Heart left ventricle (tissue), 16 donors: ENCODE results near the gene ARL10. TPM values are rescaled to one million over a fixed set of nuclear protein-coding genes. Genes with fewer than 3 reads are reported as not detected.

Source experiments
- ATAC-seq, 4 donors: fragments of 200-7000 bp; cut with Tn5 transposase; one replicate each; pipeline ENCODE4 v1.9.1; 2020 to 2022; ENCODE audit warnings: moderate library complexity in 4 of 4, mild to moderate bottlenecking in 3 of 4, moderate number of reproducible peaks in 1 of 4
- DNase-seq, 5 donors: peaks; one replicate each; pipeline ENCODE4 v3.0.0-alpha.2; 2020
- H3K27ac ChIP-seq, 12 donors: fragments of 200-600 bp; sonication (generic) in 4 of 12; one replicate each; pipeline versions ENCODE4 v1.5.0 to v1.8.0; 2016 to 2022; ENCODE audit warnings: mild to moderate bottlenecking in 2 of 12
- H3K27me3 ChIP-seq, 9 donors: fragments of 200-600 bp; sonication (generic) in 2 of 9; one replicate each; pipeline versions ENCODE4 v1.5.1 to v1.8.0; 2016 to 2022; ENCODE audit warnings: mild to moderate bottlenecking in 3 of 9
- H3K36me3 ChIP-seq, 9 donors: fragments of 200-600 bp; sonication (generic) in 2 of 9; one replicate each; pipeline versions ENCODE4 v1.5.0 to v1.8.0; 2018 to 2022; ENCODE audit warnings: mild to moderate bottlenecking in 2 of 9
- H3K4me1 ChIP-seq, 12 donors: fragments of 200-600 bp; sonication (generic) in 4 of 12; one replicate each; pipeline versions ENCODE4 v1.5.0 to v1.8.0; 2016 to 2022; ENCODE audit warnings: mild to moderate bottlenecking in 3 of 12
- H3K4me3 ChIP-seq, 12 donors: fragments of 200-600 bp; sonication (generic) in 4 of 12; one replicate each; pipeline versions ENCODE4 v1.5.0 to v1.8.0; 2017 to 2022; ENCODE audit warnings: mild to moderate bottlenecking in 9 of 12, moderate library complexity in 4 of 12
- H3K9me3 ChIP-seq, 12 donors: fragments of 200-600 bp; sonication (generic) in 4 of 12; one replicate each; pipeline versions ENCODE4 v1.5.0 to v1.8.0; 2016 to 2022; ENCODE audit warnings: mild to moderate bottlenecking in 1 of 12
- POLR2A ChIP-seq, 2 donors: fragments of 450-650 bp; IDR thresholded peaks; one replicate each; pipeline ENCODE4 v1.6.1; 2017; ENCODE audit warnings: antibody characterized with exemption in 2 of 2, mild to moderate bottlenecking in 2 of 2, moderate library complexity in 2 of 2
- WGBS, 4 donors: extraction: QIAGEN DNeasy Blood & Tissue Kit in 2 of 4; methylation state at CpG; one replicate each; pipeline versions ENCODE4 v1.1.5 to v1.1.7; 2013 to 2018; 5-methylcytosine and 5-hydroxymethylcytosine counted together
- intact Hi-C, 10 donors: fragments of 100-400 bp; cut with DNase I; formaldehyde crosslinking; loops; one replicate each; pipeline versions ENCODE4 v1.11.1 to v1.14.2; 2022
- long read RNA-seq, 3 donors: library from polyadenylated mRNA; unstranded; transcript quantifications; one replicate each; pipeline ENCODE4 v2.0.0, GENCODE V29; 2020 to 2021
- polyA plus RNA-seq, 2 donors: library from polyadenylated mRNA; stranded (reverse); fragments of 200-250 nt; gene quantifications; one replicate each; pipeline ENCODE4 v1.2.3, GENCODE V29; 2013
- total RNA-seq, 9 donors: library from RNA; depleted of rRNA in 2 of 9; stranded (reverse); fragments of >200 nt in 2 of 9; fragmentation: NEBNext Ultra II Directional in 3 of 9; extraction: Animal tissue kit (Norgen Biotek cat#: 25700) in 3 of 9; gene quantifications; one replicate each; pipeline versions ENCODE4 v1.1.0 to v1.2.4, GENCODE V29; 2016 to 2023
- TF ChIP-seq, protein P1 (sequence below), 12 donors: fragments of 200-600 bp; sonication (generic) in 4 of 12; IDR thresholded peaks; one replicate each; pipeline versions ENCODE4 v1.5.0 to v1.8.0; 2018 to 2022; ENCODE audit warnings: antibody characterized with exemption in 12 of 12, mild to moderate bottlenecking in 5 of 12
- donor health status: ischemic (EF 13 %, LVEDD 7.1; RV severe dilation, severe dysfunction).
- donor health status: healthy with polysubstance abuse.
- donor health status: DM: no; HTN: yes; CAD: no.
- donor health status: DM: no; HTN: no; CAD: no.
- donor health status: ischemic (EF 25% LVEDD 6.9; RV normal size, moderate dysfunction).
- donor health status: ischemic (EF 25% LVEDD 5.7; RV mildly dilated, moderate dysfunction).
- donor health status: healthy.
- donor health status: DM: yes; HTN: yes; CAD: no.
- donor health status: ischemic (EF 35%, LVEDD 5.7; RV mildly dilated, moderate dysfunction).
- donor health status: nonischemic (EF 11% LVEDD 7.7; RV severe dilation, severe dysfunction).
- donor health status: DM: yes; HTN: yes; CAD: no.
- donor health status: PGD.
- donor health status: ischemic (EF 29% LVEDD 5.4; RV normal size, mild dysfunction).
- donor health status: nonischemic (EF 23%, LVEDD 6.1; RV moderate dilation, normal function).

Gene ARL10, protein sequence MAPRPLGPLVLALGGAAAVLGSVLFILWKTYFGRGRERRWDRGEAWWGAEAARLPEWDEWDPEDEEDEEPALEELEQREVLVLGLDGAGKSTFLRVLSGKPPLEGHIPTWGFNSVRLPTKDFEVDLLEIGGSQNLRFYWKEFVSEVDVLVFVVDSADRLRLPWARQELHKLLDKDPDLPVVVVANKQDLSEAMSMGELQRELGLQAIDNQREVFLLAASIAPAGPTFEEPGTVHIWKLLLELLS
- total RNA-seq (1 to 10 TPM; 2.9 to 8.1 (median 5.4) TPM), polyA plus RNA-seq (1 to 10 TPM; 1.5 to 4.8 TPM)
- long read RNA-seq, donor 1, partial matches to known transcripts: 0 of 16 reads
- long read RNA-seq, donor 1, other reads (novel, unspliced or antisense): 16 of 16 reads
- long read RNA-seq, donor 2, partial matches to known transcripts: 1 of 3 reads
- long read RNA-seq, donor 2, other reads (novel, unspliced or antisense): 2 of 3 reads
- long read RNA-seq, donor 3, partial matches to known transcripts: 1 of 4 reads
- long read RNA-seq, donor 3, other reads (novel, unspliced or antisense): 3 of 4 reads

DNA sequence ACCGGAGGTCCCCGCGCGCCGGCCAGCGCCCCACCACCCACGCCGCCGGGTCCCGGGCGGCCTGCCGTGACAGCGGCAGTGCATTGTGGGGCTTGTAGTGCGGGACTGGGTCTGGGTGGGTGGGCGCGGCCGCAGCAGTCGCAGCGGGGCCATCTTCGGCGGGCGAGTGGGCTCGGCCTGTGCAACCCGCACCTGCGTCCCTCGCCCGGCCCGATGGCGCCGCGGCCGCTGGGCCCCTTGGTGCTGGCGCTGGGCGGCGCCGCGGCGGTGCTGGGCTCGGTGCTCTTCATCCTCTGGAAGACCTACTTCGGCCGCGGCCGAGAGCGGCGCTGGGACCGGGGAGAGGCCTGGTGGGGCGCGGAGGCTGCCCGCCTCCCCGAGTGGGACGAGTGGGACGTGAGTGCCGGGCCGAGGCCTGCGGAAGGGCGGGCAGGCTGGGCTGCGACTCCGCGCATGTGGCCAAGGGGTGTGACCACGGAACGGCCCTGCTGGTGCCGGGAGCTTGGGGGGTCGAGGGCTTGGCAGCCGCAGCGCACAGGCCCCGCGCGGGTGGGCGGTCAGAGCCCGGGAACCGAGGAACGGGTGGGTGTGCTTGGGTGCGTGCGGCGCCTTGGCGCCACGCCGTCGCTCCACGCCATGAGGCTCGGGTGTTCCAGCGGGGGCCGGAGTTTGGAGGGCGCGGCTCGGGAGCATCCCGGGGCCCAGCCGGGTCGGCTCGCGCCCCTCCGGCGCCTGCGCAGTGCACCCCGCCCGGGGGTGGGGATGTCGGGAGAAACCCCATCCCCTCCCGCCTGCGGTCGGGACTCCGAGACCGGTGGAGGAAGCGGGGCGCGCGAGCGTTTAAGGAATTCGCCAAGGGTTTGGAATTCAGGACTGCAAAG is at the start of gene ARL10:
Gene ARL10 (plus strand): TSS at position 137 of the 881 bp plus-strand sequence. CDS start 77 bp downstream, at position 214.
- peak; percentile 58 to 78 (median 60) for DNase-seq
- 0 to 1% (median 1%) methylated on average over 38 to 108 of the region's 108 CpGs for WGBS, 4 donors

DNA sequence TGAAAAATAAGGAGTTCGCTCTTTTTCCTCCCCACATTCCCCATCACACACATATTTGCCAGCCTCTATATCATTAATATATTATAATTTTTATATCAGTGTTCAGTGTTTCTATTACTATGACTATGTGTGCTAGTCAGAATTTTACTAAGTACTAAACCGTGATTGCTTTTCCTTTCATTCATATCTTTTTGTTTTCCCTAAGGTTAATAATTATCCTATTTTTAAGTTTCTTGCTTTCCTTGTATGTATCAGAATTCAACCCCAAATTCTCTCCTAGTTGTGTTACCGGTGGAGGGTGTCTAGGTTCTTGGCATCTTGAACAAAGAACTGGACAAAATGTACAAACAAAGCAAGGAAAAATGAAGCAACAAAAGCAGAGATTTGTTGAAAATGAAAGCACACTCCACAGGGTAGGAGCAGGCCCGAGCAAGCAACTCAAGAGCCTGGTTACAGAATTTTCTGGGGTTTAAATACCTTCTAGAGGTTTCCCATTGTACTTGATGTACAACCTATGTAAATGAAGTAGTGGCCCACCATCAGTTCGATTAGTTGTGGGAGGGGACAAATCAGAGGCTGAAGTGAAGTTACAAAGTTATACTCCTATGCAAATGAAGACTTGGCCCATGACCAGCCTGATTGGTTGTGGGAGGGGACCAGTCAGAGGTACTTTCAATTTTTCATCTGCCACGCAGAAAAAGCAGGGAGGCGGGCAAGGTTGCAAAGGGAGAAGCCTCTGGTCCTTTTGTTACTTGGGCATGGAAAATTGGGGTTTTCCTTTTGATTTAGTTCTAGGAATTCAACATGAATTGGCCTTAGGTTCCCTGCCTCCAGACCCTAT is 47.5 kb upstream of the ARL10 start:
- Histone ChIP-seq H3K4me3 (no peak overlapping the region), H3K4me1 (no peaks in the 10 kb centered on the region), H3K27me3 (no peaks in the 10 kb centered on the region), H3K36me3 (peaks cover 0 to 52% (median 31%) of the 10 kb centered on the region in 9 donors), H3K9me3 (no peaks in the 10 kb centered on the region), H3K27ac (no peak overlapping the region)
- intact Hi-C loops: no loop called here
- 90 to 92% (median 92%) methylated on average over 7 of the region's 7 CpGs for WGBS, 4 donors
- TF ChIP-seq, protein P1, sequence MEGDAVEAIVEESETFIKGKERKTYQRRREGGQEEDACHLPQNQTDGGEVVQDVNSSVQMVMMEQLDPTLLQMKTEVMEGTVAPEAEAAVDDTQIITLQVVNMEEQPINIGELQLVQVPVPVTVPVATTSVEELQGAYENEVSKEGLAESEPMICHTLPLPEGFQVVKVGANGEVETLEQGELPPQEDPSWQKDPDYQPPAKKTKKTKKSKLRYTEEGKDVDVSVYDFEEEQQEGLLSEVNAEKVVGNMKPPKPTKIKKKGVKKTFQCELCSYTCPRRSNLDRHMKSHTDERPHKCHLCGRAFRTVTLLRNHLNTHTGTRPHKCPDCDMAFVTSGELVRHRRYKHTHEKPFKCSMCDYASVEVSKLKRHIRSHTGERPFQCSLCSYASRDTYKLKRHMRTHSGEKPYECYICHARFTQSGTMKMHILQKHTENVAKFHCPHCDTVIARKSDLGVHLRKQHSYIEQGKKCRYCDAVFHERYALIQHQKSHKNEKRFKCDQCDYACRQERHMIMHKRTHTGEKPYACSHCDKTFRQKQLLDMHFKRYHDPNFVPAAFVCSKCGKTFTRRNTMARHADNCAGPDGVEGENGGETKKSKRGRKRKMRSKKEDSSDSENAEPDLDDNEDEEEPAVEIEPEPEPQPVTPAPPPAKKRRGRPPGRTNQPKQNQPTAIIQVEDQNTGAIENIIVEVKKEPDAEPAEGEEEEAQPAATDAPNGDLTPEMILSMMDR (IDR thresholded peaks at IDR 0.05): no peak
- ATAC-seq (no peak), DNase-seq (no peak)

More for the DNA sequence above, at the start of gene ARL10:
- ATAC-seq: peak in 3 of 4 donors; percentile 26 to 63 (median 54)
- Histone ChIP-seq H3K27ac (peak within 1 kb of the TSS; percentile 33 to 89 (median 80)), H3K4me1 (peaks cover 0 to 35% (median 17%) of the 10 kb centered on the region in 12 donors), H3K9me3 (no peaks in the 10 kb centered on the region), H3K4me3 (peak within 1 kb of the TSS; percentile 38 to 96 (median 82)), H3K27me3 (no peaks in the 10 kb centered on the region), H3K36me3 (peaks cover 0 to 32% (median 19%) of the 10 kb centered on the region in 9 donors)
- intact Hi-C loops: loop anchor here in 3 of 10 donors (5.0 to 10.0 kb wide), 3 partner anchors 52 to 279 kb away; partner anchors contain the start of genes CLTB (in 1 of the 3), RNF44 (in 1 of the 3) and TSPAN17 (in 1 of the 3)
- TF ChIP-seq, protein P1 (IDR thresholded peaks at IDR 0.05): no peak
- TF ChIP-seq POLR2A (IDR thresholded peaks at IDR 0.05): peak in 1 of 2 donors; percentile 11

DNA sequence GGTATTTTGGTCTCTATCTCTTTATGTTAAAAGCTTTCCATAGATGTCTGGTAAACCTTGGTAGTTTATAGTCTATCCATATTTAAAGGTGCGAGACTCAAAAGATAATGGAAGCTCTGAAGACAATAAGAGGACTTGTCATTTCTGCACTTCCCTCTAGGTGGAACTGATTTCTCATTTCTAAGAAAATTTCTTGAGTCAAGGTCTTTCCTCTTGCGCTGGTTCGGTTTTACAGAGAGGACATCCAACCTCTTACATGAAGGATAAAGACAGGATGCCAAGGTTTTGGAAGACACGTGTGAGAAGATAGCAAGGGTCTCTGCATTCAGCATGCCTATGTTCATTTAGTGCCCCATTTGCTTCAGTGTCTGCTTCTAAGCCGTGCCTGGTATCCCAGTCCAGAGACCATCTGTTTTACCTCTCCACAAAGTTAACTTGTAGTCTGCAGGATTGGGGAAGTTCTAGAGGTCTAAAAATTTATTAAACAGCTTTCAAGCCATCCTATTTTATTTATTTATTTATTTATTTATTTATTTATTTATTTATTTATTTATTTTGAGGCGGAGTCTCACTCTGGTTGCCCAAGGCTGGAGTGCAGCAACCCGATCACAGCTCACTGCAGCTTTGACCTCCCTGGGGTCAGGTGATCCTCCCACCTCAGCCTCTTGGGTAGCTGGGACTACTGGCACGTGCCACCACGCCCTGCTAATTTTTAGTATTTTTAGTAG is 45.3 kb upstream of the ARL10 start:
- intact Hi-C loops: no loop called here
- ATAC-seq (no peak), DNase-seq (no peak)
- 75 to 86% (median 83%) methylated on average over 9 of the region's 9 CpGs for WGBS, 4 donors
- Histone ChIP-seq H3K36me3 (peaks cover 0 to 54% (median 36%) of the 10 kb centered on the region in 9 donors), H3K4me1 (no peaks in the 10 kb centered on the region), H3K27ac (no peak overlapping the region), H3K27me3 (no peaks in the 10 kb centered on the region), H3K9me3 (no peaks in the 10 kb centered on the region), H3K4me3 (no peak overlapping the region)
- TF ChIP-seq POLR2A (IDR thresholded peaks at IDR 0.05): no peak
- TF ChIP-seq, protein P1 (IDR thresholded peaks at IDR 0.05): peak in 3 of 12 donors; percentile 10 to 35 (median 29)
